Adrenal gland (tissue), 5 donors: ENCODE results near the gene DMXL1.

Experiments used
- CTCF ChIP-seq, 6 experiments: fragments of 450-650 bp in 4 of 6; fragments of 200-600 bp in 2 of 6; sonication (generic) in 1 of 6; IDR thresholded peaks; 1 replicate in 5 of 6; 2 replicates in 1 of 6; pipeline versions ENCODE4 v1.5.1 to v1.8.0; 2016 to 2021; ENCODE audit warnings: antibody characterized with exemption in 6 of 6, mild to moderate bottlenecking in 2 of 6, moderate library complexity in 1 of 6
- POLR2A ChIP-seq, 2 donors: fragments of 450-650 bp; IDR thresholded peaks; one replicate each; pipeline ENCODE4 v1.6.1; 2017; ENCODE audit warnings: antibody characterized with exemption in 2 of 2, mild to moderate bottlenecking in 2 of 2, moderate library complexity in 1 of 2
- donor health status: DM: no; HTN: no; CAD: no.

- TF ChIP-seq CTCF (IDR thresholded peaks at IDR 0.05) (no peak), POLR2A (IDR thresholded peaks at IDR 0.05) (no peak)
These were observed 211.7 kb downstream of the DMXL1 start for GRCh38 chr5:119282628-119283027.
